Endodermal cell (in vitro differentiated cells): ENCODE results near the gene NADK2. TPM values are rescaled to one million over a fixed set of nuclear protein-coding genes. Genes with fewer than 3 reads are reported as not detected.

Experiments
- DNase-seq: peaks from one replicate; pipeline ENCODE4 v3.0.0-alpha.2; 2017
- H3K27ac ChIP-seq: 2 replicates; pipeline ENCODE4 v1.5.1; 2013; ENCODE audit warnings: mild to moderate bottlenecking, low read depth, low read length, moderate library complexity
- H3K27me3 ChIP-seq: 2 replicates; pipeline ENCODE4 v1.6.1; 2013; ENCODE audit warnings: mild to moderate bottlenecking, low read length, moderate library complexity; ENCODE audit not compliant: insufficient read depth, control insufficient read depth, poor library complexity, severe bottlenecking
- H3K36me3 ChIP-seq: 2 replicates; pipeline ENCODE4 v1.7.0; 2013; ENCODE audit warnings: mild to moderate bottlenecking, low read length, moderate library complexity; ENCODE audit not compliant: control insufficient read depth, insufficient read depth
- H3K4me1 ChIP-seq: one replicate; pipeline ENCODE4 v1.7.0; 2013; ENCODE audit warnings: low read length; ENCODE audit not compliant: control insufficient read depth, insufficient read depth
- H3K4me3 ChIP-seq: 2 replicates; pipeline ENCODE4 v1.5.1; 2013; ENCODE audit warnings: mild to moderate bottlenecking, low read length, moderate library complexity
- H3K9ac ChIP-seq: 2 replicates; pipeline ENCODE4 v1.6.1; 2013; ENCODE audit warnings: mild to moderate bottlenecking, low read length, moderate library complexity; ENCODE audit not compliant: poor library complexity, severe bottlenecking; ENCODE audit errors: extremely low read depth
- H3K9me3 ChIP-seq: 2 replicates; pipeline ENCODE4 v1.6.1; 2013; ENCODE audit warnings: mild to moderate bottlenecking, low read length, moderate library complexity; ENCODE audit not compliant: control insufficient read depth
- H3K27ac Mint-ChIP-seq: 2 replicates; pipeline ENCODE4 v1.8.0; 2020; ENCODE audit warnings: mixed read lengths
- H3K27me3 Mint-ChIP-seq: 2 replicates; pipeline ENCODE4 v1.8.0; 2021; ENCODE audit warnings: mild to moderate bottlenecking, mixed read lengths; ENCODE audit not compliant: insufficient read depth
- H3K36me3 Mint-ChIP-seq: 2 replicates; pipeline ENCODE4 v1.8.0; 2020; ENCODE audit warnings: low read depth, mixed read lengths
- H3K4me1 Mint-ChIP-seq: 2 replicates; pipeline ENCODE4 v1.8.0; 2020; ENCODE audit warnings: mixed read lengths
- H3K4me3 Mint-ChIP-seq: 2 replicates; pipeline ENCODE4 v1.8.0; 2020; ENCODE audit warnings: mild to moderate bottlenecking, moderate library complexity, mixed read lengths
- H3K9me3 Mint-ChIP-seq: 2 replicates; pipeline ENCODE4 v1.8.0; 2020; ENCODE audit warnings: mild to moderate bottlenecking, mixed read lengths
- CTCF ChIP-seq: fragments of 200-600 bp; sonication (generic); conservative IDR thresholded peaks from 2 replicates; pipeline ENCODE4 v1.5.0; 2021; ENCODE audit warnings: antibody characterized with exemption, mild to moderate bottlenecking
- WGBS, 2 experiments: methylation state at CpG; one replicate each; pipeline versions ENCODE4 v1.1.5 to v1.1.7; 2013; ENCODE audit warnings: missing lambda C conversion rate in 2 of 2, mixed read lengths in 1 of 2; ENCODE audit not compliant: insufficient coverage in 1 of 2, insufficient read length in 1 of 2; 5-methylcytosine and 5-hydroxymethylcytosine counted together
- total RNA-seq, 2 donors: library from RNA; stranded (reverse); fragmentation: NEBNext Ultra II Directional in 1 of 2; extraction: Animal tissue kit (Norgen Biotek cat#: 25700) in 1 of 2; gene quantifications; 2 replicates in 1 of 2; 3 replicates in 1 of 2; pipeline ENCODE4 v1.2.1, GENCODE V29; 2021

Gene NADK2
- total RNA-seq, 2 donors from 2014 or later, result 27.5 to 44.5 TPM

GRCh38 chr5:36174119-36174518 lies 67.6 kb downstream of the NADK2 start:
- Mint-ChIP-seq H3K9me3 (no peaks in the 10 kb centered on the region), H3K4me1 (no peaks in the 10 kb centered on the region), H3K27ac (peak overlapping the region; percentile 75), H3K4me3 (no peak overlapping the region), H3K27me3 (no peaks in the 10 kb centered on the region), H3K36me3 (peaks cover 61% of the 10 kb centered on the region)
- no peaks in the 10 kb centered on the region for H3K27me3 ChIP-seq
- TF ChIP-seq CTCF, result no peak
- no peaks in the 10 kb centered on the region for H3K9me3 ChIP-seq
- H3K36me3 ChIP-seq, result peaks cover 96% of the 10 kb centered on the region
- H3K4me1 ChIP-seq, result no peaks in the 10 kb centered on the region
- 89 to 92% methylated on average over 3 of the region's 3 CpGs for WGBS, 2 experiments
- H3K4me3 ChIP-seq, result no peak overlapping the region
- no peak overlapping the region for H3K9ac ChIP-seq
- H3K27ac ChIP-seq, result no peak overlapping the region
- DNase-seq, result no peak

GRCh38 chr5:36173426-36173825 lies 68.3 kb downstream of the NADK2 start:
- H3K27ac ChIP-seq, result no peak overlapping the region
- DNase-seq, result no peak
- Mint-ChIP-seq H3K27ac (no peak overlapping the region), H3K27me3 (no peaks in the 10 kb centered on the region), H3K4me1 (no peaks in the 10 kb centered on the region), H3K4me3 (no peak overlapping the region), H3K36me3 (peaks cover 63% of the 10 kb centered on the region), H3K9me3 (no peaks in the 10 kb centered on the region)
- H3K4me3 ChIP-seq, result no peak overlapping the region
- 83 to 95% methylated on average over 1 to 2 of the region's 2 CpGs for WGBS, 2 experiments
- no peaks in the 10 kb centered on the region for H3K4me1 ChIP-seq
- peaks cover 96% of the 10 kb centered on the region for H3K36me3 ChIP-seq
- H3K27me3 ChIP-seq, result no peaks in the 10 kb centered on the region
- no peak overlapping the region for H3K9ac ChIP-seq
- no peak for TF ChIP-seq CTCF
- no peaks in the 10 kb centered on the region for H3K9me3 ChIP-seq

GRCh38 chr5:36172599-36172998 lies 69.1 kb downstream of the NADK2 start:
- no peak for DNase-seq
- peaks cover 96% of the 10 kb centered on the region for H3K36me3 ChIP-seq
- no peaks in the 10 kb centered on the region for H3K4me1 ChIP-seq
- Mint-ChIP-seq H3K27me3 (no peaks in the 10 kb centered on the region), H3K4me1 (no peaks in the 10 kb centered on the region), H3K4me3 (no peak overlapping the region), H3K27ac (no peak overlapping the region), H3K9me3 (no peaks in the 10 kb centered on the region), H3K36me3 (peaks cover 68% of the 10 kb centered on the region)
- no peak overlapping the region for H3K4me3 ChIP-seq
- H3K9ac ChIP-seq, result no peak overlapping the region
- 80 to 100% methylated on average over 1 of the region's 1 CpG for WGBS, 2 experiments
- no peaks in the 10 kb centered on the region for H3K27me3 ChIP-seq
- TF ChIP-seq CTCF, result no peak
- no peaks in the 10 kb centered on the region for H3K9me3 ChIP-seq
- H3K27ac ChIP-seq, result no peak overlapping the region
